Thyroid gland (tissue), 4 donors: ENCODE results near the gene CSNK1E. TPM values are rescaled to one million over a fixed set of nuclear protein-coding genes. Genes with fewer than 3 reads are reported as not detected.

Experiments used
- DNase-seq, 2 donors: peaks; one replicate each; pipeline ENCODE4 v3.0.0-alpha.2; 2019
- H3K27ac ChIP-seq, 3 donors: fragments of 200-600 bp; sonication (generic); 1 replicate in 2 of 3; 2 replicates in 1 of 3; pipeline ENCODE4 v1.5.1; 2016 to 2019; ENCODE audit warnings: mild to moderate bottlenecking in 1 of 3, moderate library complexity in 1 of 3
- H3K27me3 ChIP-seq: fragments of 200-600 bp; sonication (generic); one replicate; pipeline ENCODE4 v1.5.1; 2019
- H3K36me3 ChIP-seq, 2 donors: fragments of 200-600 bp; sonication (generic); one replicate each; pipeline ENCODE4 v1.5.1; 2016 to 2019
- H3K4me1 ChIP-seq, 2 donors: fragments of 200-600 bp; sonication (generic); one replicate each; pipeline ENCODE4 v1.5.1; 2017 to 2019
- H3K4me3 ChIP-seq, 3 donors: fragments of 200-600 bp; sonication (generic); replicated peaks in 1 of 3; 1 replicate in 2 of 3; 2 replicates in 1 of 3; pipeline ENCODE4 v1.5.1; 2016; ENCODE audit warnings: mild to moderate bottlenecking in 1 of 3
- H3K9me3 ChIP-seq: fragments of 200-600 bp; sonication (generic); one replicate; pipeline ENCODE4 v1.5.1; 2017
- POLR2A ChIP-seq, 2 donors: fragments of 450-650 bp; IDR thresholded peaks; one replicate each; pipeline ENCODE4 v1.6.1; 2017; ENCODE audit warnings: antibody characterized with exemption in 2 of 2, mild to moderate bottlenecking in 2 of 2, moderate library complexity in 1 of 2
- WGBS, 2 donors: methylation state at CpG; one replicate each; pipeline ENCODE4 v1.1.5; 2017; 5-methylcytosine and 5-hydroxymethylcytosine counted together
- intact Hi-C: fragments of 100-400 bp; cut with DNase I; formaldehyde crosslinking; loops from one replicate; pipeline ENCODE4 v1.15.1; 2023
- total RNA-seq, 4 donors: library from RNA; depleted of rRNA; stranded (reverse); fragments of >200 nt; gene quantifications; one replicate each; pipeline ENCODE4 v1.2.3, GENCODE V29; 2016
- TF ChIP-seq, protein P1 (sequence below), 6 experiments: fragments of 200-600 bp in 3 of 6; fragments of 450-650 bp in 3 of 6; sonication (generic) in 3 of 6; IDR thresholded peaks; one replicate each; pipeline ENCODE4 v1.5.1; 2016 to 2019; ENCODE audit warnings: antibody characterized with exemption in 6 of 6, mild to moderate bottlenecking in 2 of 6, inconsistent platforms in 1 of 6, moderate library complexity in 1 of 6

Gene CSNK1E
- total RNA-seq, 4 donors from 2014 or later, result 53.2 to 98.4 (median 69.5) TPM

DNA sequence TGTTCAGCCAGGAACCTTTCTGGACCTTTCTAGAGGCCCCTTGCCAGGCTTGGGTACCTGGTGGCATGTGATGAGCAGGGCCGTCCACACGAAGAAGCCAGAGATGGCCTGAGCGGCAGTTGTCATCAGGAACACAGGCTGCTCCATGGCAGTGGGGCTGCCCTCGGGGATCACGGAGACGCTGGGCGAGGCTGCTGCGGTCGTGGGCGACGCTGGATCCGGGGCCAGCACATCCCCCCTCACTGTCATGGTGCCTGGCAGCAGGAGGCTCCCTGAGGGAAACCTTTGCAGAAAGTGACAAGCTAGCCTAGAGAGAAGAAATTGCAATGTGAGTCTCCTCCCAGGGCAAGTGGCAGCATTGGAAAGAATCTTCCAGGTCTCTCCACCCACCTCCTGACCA is 69.5 kb downstream of the CSNK1E start:
- H3K4me1 ChIP-seq, result peaks cover 0 to 6% of the 10 kb centered on the region in 2 donors
- H3K9me3 ChIP-seq, result no peaks in the 10 kb centered on the region
- WGBS, 2 donors, result 89 to 94% methylated on average over 9 to 12 of the region's 12 CpGs
- no peaks in the 10 kb centered on the region for H3K27me3 ChIP-seq
- H3K27ac ChIP-seq, result no peak overlapping the region
- intact Hi-C loops, result no loop called here
- no peak for DNase-seq
- H3K4me3 ChIP-seq, result no peak overlapping the region
- H3K36me3 ChIP-seq, result peaks cover 26 to 38% of the 10 kb centered on the region in 2 donors
- TF ChIP-seq, protein P1, sequence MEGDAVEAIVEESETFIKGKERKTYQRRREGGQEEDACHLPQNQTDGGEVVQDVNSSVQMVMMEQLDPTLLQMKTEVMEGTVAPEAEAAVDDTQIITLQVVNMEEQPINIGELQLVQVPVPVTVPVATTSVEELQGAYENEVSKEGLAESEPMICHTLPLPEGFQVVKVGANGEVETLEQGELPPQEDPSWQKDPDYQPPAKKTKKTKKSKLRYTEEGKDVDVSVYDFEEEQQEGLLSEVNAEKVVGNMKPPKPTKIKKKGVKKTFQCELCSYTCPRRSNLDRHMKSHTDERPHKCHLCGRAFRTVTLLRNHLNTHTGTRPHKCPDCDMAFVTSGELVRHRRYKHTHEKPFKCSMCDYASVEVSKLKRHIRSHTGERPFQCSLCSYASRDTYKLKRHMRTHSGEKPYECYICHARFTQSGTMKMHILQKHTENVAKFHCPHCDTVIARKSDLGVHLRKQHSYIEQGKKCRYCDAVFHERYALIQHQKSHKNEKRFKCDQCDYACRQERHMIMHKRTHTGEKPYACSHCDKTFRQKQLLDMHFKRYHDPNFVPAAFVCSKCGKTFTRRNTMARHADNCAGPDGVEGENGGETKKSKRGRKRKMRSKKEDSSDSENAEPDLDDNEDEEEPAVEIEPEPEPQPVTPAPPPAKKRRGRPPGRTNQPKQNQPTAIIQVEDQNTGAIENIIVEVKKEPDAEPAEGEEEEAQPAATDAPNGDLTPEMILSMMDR (IDR thresholded peaks at IDR 0.05), result no peak
- TF ChIP-seq POLR2A (IDR thresholded peaks at IDR 0.05), result no peak

DNA sequence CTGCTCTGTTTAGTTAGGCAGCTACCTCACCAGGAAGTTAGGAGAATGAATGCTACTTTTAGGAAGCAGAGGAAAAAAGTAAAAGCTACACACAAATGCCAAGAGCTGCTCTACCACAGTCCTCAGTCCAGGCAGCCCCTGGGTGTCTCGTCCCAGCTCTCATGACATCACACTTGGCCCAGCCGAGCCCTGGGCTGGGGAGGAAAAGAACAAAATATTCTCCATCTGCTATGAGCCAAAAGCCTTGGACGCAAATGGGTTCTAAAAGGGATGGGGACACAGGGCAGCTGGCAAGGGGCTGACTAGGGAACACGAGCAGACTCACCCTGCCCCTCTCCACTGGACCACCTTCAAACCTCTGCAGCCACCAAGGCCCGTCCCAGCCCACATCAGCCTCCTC is 70.5 kb downstream of the CSNK1E start:
- H3K27me3 ChIP-seq, result no peaks in the 10 kb centered on the region
- peak overlapping the region in 1 of 3 donors; percentile 22 for H3K27ac ChIP-seq
- H3K36me3 ChIP-seq, result peaks cover 26 to 38% of the 10 kb centered on the region in 2 donors
- no peaks in the 10 kb centered on the region for H3K9me3 ChIP-seq
- no peak overlapping the region for H3K4me3 ChIP-seq
- 72 to 79% methylated on average over 5 of the region's 5 CpGs for WGBS, 2 donors
- TF ChIP-seq, protein P1 (IDR thresholded peaks at IDR 0.05), result no peak
- no peak for TF ChIP-seq POLR2A (IDR thresholded peaks at IDR 0.05)
- peak in 1 of 2 donors; percentile 18 for DNase-seq
- intact Hi-C loops, result no loop called here
- H3K4me1 ChIP-seq, result peaks cover 0 to 11% of the 10 kb centered on the region in 2 donors

DNA sequence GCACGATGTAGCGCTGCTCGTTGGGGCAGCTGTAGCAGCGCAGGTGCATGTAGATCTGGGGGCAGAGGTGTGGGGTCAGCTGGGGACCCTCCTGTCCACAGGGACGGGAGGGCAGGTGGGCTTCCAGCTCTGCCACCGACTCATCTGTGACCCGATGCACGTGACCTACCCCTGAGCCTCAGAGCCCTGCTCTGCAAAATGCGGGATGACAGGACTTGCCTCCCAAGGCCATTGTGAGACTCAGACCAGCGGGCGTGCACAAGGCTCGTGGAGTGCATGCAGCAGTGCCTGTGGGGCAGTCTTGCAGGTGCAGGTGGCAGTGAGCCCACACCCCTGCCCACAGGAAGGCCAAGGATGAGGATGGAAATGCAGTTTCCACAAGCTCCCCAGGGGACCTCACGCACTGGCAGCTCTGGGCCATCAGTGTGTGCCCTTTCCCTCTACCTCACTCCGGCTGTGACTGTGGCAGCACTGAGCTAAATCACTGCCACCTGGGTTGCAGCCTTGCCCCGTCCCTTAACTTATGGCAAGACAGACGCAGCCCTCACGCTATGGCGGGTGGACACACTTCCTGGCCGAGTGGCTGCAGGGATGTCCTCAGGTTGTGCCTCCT is 71.1 kb downstream of the CSNK1E start:
- no peak overlapping the region for H3K4me3 ChIP-seq
- H3K27me3 ChIP-seq, result no peaks in the 10 kb centered on the region
- no peak for DNase-seq
- no peaks in the 10 kb centered on the region for H3K9me3 ChIP-seq
- 86 to 91% methylated on average over 16 to 18 of the region's 19 CpGs for WGBS, 2 donors
- no peak for TF ChIP-seq POLR2A (IDR thresholded peaks at IDR 0.05)
- TF ChIP-seq, protein P1 (IDR thresholded peaks at IDR 0.05), result no peak
- H3K4me1 ChIP-seq, result peaks cover 0 to 11% of the 10 kb centered on the region in 2 donors
- intact Hi-C loops, result no loop called here
- H3K36me3 ChIP-seq, result peaks cover 26 to 38% of the 10 kb centered on the region in 2 donors
- no peak overlapping the region for H3K27ac ChIP-seq

DNA sequence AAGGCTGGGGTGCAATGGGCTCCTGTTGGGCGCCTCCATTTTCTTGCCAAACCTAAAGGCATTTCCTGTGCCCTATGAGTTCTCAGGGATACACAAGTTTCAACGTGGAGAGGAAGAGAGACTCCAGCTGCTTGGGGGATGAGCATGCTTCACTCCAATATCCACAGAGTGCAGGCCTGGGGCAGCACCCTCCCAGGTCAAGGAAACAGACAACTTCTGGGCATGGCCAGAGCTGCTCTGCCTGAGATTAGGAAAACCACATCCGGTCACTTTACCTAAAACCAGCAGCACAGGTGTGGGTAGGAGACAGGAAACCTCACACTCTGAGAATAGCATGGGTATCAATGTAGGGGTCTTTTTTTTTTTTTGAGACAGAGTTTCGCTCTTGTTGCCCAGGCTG is 73.1 kb downstream of the CSNK1E start:
- no peaks in the 10 kb centered on the region for H3K27me3 ChIP-seq
- H3K27ac ChIP-seq, result no peak overlapping the region
- intact Hi-C loops, result no loop called here
- H3K9me3 ChIP-seq, result no peaks in the 10 kb centered on the region
- H3K4me3 ChIP-seq, result no peak overlapping the region
- peaks cover 26 to 38% of the 10 kb centered on the region in 2 donors for H3K36me3 ChIP-seq
- 79 to 80% methylated on average over 4 of the region's 4 CpGs for WGBS, 2 donors
- DNase-seq, result no peak
- H3K4me1 ChIP-seq, result peaks cover 10 to 31% of the 10 kb centered on the region in 2 donors
- TF ChIP-seq, protein P1 (IDR thresholded peaks at IDR 0.05), result no peak
- TF ChIP-seq POLR2A (IDR thresholded peaks at IDR 0.05), result no peak

DNA sequence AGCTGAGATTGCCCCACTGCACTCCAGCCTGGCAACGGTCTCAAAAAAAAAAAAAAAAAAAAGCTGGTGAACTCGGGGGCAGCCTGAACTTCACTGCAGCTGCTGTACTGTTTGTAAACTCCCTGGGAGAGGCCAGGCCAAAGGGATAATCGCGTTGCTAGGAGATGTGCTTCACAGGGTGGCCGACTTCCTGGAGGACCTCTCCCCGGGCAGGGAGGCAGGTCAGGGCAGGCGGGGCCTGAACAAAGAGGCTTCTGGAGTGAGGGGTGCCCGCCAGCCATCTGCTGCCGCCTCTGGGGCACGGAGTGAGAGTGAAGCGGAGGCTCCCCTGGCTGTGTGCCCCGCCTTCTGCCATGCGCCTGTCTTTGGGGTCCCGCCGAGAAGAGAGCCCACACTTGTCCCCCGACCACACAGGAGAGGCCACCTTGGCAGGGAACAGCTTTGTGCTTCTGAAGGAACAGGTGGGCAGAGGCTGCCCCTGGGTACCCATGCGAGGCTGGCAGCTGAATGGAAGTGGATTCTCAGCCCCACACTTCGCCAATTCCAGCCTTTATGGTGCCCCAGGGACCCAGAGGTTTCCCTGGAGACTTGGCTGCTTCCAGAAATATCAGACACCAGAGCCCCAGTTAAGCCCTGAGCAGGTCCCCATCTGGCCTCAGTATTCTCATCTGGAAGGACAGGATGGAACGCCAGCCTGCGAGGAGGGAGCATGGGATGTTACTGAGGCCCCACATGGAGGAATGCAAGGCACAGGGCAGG is 74.0 kb downstream of the CSNK1E start:
- Histone ChIP-seq H3K27me3 (no peaks in the 10 kb centered on the region), H3K27ac (peak overlapping the region in 1 of 3 donors; percentile 17), H3K9me3 (no peaks in the 10 kb centered on the region), H3K36me3 (peaks cover 26 to 38% of the 10 kb centered on the region in 2 donors), H3K4me3 (no peak overlapping the region), H3K4me1 (peaks cover 19 to 40% of the 10 kb centered on the region in 2 donors)
- intact Hi-C loops, result no loop called here
- DNase-seq, result peak in 1 of 2 donors; percentile 14
- TF ChIP-seq POLR2A (IDR thresholded peaks at IDR 0.05), result no peak
- TF ChIP-seq, protein P1 (IDR thresholded peaks at IDR 0.05), result no peak
- WGBS, 2 donors, result 64 to 69% methylated on average over 19 to 20 of the region's 20 CpGs
